Activated CD4-positive, alpha-beta memory T cell treated with anti-CD3 and anti-CD28 coated beads for 36 hours (primary cell): ENCODE data around the gene ASTN2. TPM values are rescaled to one million over a fixed set of nuclear protein-coding genes. Genes with fewer than 3 reads are reported as not detected.

Source experiments
- CTCF ChIA-PET: fragments of 350-600 bp; sonication (Branson Sonifier 250); formaldehyde crosslinking; loops from one replicate; lab custom pipeline; 2021; ENCODE audit warnings: antibody characterized with exemption, inconsistent platforms; lab: Charles Lee
- POLR2A ChIA-PET: fragments of 350-600 bp; sonication (Branson Sonifier 250); formaldehyde crosslinking; loops from one replicate; lab custom pipeline; 2021; ENCODE audit warnings: antibody characterized with exemption; lab: Charles Lee
- DNase-seq: peaks from one replicate; pipeline ENCODE4 v3.0.0-alpha.2; 2020
- H3K27ac Mint-ChIP-seq: one replicate; pipeline ENCODE4 v1.8.0; 2021; ENCODE audit warnings: mixed read lengths
- H3K27me3 Mint-ChIP-seq: one replicate; pipeline ENCODE4 v1.8.0; 2021; ENCODE audit warnings: mixed read lengths
- H3K36me3 Mint-ChIP-seq: one replicate; pipeline ENCODE4 v1.8.0; 2021; ENCODE audit warnings: mixed read lengths
- H3K4me1 Mint-ChIP-seq: one replicate; pipeline ENCODE4 v1.8.0; 2021; ENCODE audit warnings: low read depth, mixed read lengths
- H3K4me3 Mint-ChIP-seq: one replicate; pipeline ENCODE4 v1.8.0; 2021; ENCODE audit warnings: mild to moderate bottlenecking, mixed read lengths
- H3K9me3 Mint-ChIP-seq: one replicate; pipeline ENCODE4 v1.8.0; 2021; ENCODE audit warnings: mixed read lengths
- intact Hi-C: fragments of 100-400 bp; cut with micrococcal nuclease; formaldehyde crosslinking; loops from one replicate; pipeline ENCODE4 v1.15.1; 2023
- total RNA-seq, 2 experiments: library from RNA; stranded (reverse); gene quantifications; one replicate each; pipeline ENCODE4 v1.2.3, GENCODE V29; 2021

Gene ASTN2
- total RNA-seq, 2 experiments from 2014 or later, result 3.3 to 3.4 TPM

DNA sequence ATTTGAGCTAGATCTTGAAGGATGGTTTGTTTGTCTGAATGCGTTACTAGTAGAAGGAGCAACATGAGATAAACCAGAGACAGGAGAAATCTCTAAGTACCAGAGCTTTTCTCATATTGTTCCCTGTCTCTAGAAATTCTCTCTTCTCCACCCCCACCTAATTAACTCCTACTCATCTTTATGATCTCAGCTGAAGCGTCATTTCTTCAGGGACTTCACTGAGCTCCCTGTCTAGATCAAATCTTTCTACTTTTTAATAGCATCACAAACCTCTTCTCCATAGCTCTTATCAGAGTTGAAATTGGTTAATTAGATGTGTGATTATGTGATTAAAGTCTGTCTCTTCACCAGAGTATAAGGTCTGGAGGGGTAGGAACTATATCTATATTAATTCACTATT, 1035.0 kb downstream of the ASTN2 start:
- CTCF ChIA-PET, result no interaction called here
- Mint-ChIP-seq H3K4me1 (no peaks in the 10 kb centered on the region), H3K9me3 (no peaks in the 10 kb centered on the region), H3K27me3 (no peaks in the 10 kb centered on the region), H3K4me3 (no peak overlapping the region), H3K36me3 (no peaks in the 10 kb centered on the region), H3K27ac (no peak overlapping the region)
- intact Hi-C loops, result no loop called here
- DNase-seq, result no peak
- POLR2A ChIA-PET, result no interaction called here

DNA sequence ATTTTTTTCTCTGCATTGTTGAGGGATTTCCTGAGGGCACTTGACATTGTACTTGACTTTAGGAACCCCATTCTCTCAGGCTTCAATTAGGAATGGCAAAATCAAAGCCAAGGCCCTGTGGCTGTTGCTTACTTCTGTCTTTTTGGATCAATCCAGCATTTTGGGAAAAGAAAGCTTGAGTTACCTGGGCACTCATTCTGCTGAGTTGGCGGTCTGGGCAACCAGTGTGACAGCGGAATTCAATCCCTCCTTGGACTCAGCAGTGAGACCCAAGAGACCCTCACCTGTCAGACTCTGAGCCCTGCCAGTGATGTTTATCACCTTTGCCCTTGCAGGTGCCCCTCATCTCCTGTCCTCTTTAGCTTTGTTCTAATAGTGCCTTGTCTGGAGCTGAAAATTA, 1036.0 kb downstream of the ASTN2 start:
- CTCF ChIA-PET, result no interaction called here
- Mint-ChIP-seq H3K36me3 (no peaks in the 10 kb centered on the region), H3K27me3 (no peaks in the 10 kb centered on the region), H3K4me3 (no peak overlapping the region), H3K4me1 (no peaks in the 10 kb centered on the region), H3K9me3 (no peaks in the 10 kb centered on the region), H3K27ac (no peak overlapping the region)
- POLR2A ChIA-PET, result no interaction called here
- DNase-seq, result no peak
- intact Hi-C loops, result no loop called here

DNA sequence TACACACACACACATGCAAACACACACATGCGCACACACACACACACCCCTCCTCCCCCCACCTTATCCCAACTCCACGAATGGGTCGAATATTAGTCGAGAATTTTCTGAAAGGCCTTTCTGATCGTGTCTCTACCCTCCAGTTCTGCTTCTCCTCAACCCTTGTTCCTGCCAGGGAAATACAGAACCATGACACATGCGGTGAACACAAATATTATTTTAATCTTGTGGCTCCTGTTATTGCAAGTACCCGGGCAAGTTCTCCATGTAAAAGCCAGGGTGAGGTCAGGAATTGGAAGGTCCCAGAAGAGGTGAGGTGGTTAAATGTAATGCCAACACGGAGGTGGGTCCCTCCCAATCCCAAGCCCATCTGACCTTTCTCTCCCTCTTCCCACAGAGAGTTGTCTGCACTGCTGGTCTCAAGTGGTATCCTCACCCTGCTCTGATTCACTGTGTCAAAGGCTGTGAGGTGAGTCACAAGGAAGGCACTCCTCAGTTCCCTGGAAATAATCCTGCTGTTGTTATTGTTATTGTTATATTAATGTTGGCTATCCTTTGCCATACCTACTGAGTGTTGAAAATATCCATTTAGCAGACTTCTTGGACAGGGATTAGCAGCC, 1037.6 kb downstream of the ASTN2 start:
- Mint-ChIP-seq H3K36me3 (no peaks in the 10 kb centered on the region), H3K4me1 (no peaks in the 10 kb centered on the region), H3K4me3 (no peak overlapping the region), H3K27me3 (no peaks in the 10 kb centered on the region), H3K27ac (no peak overlapping the region), H3K9me3 (no peaks in the 10 kb centered on the region)
- CTCF ChIA-PET, result no interaction called here
- POLR2A ChIA-PET, result no interaction called here
- intact Hi-C loops, result no loop called here
- no peak for DNase-seq
